ENCODE data around the gene MRPS10. TPM values are rescaled to one million over a fixed set of nuclear protein-coding genes. Genes with fewer than 3 reads are reported as not detected.

Gene MRPS10
- total and polyA plus RNA-seq, 2 donors = 27.6 to 28.2 TPM

Other genes starting within 250 kb of the MRPS10 start
- 21.9 TPM for gene TAF8, start 167.3 kb downstream of the MRPS10 start, total RNA-seq
- gene TAF8, start 167.3 kb downstream of the MRPS10 start, polyA plus RNA-seq = 13.0 TPM
- 0.71 TPM for gene C6orf132, start 75.2 kb downstream of the MRPS10 start, total RNA-seq
- gene C6orf132, start 75.2 kb downstream of the MRPS10 start, polyA plus RNA-seq = 4.8 TPM
- gene GUCA1A, start 44.5 kb downstream of the MRPS10 start, total RNA-seq = 0.19 TPM
- gene GUCA1A, start 44.5 kb downstream of the MRPS10 start, polyA plus RNA-seq = 0.52 TPM
- 0.28 TPM for gene GUCA1B, start 22.9 kb downstream of the MRPS10 start, total RNA-seq
- gene GUCA1B, start 22.9 kb downstream of the MRPS10 start, polyA plus RNA-seq = 1.9 TPM
- gene TRERF1, start 234.1 kb upstream of the MRPS10 start, total RNA-seq = 5.4 TPM
- gene TRERF1, start 234.1 kb upstream of the MRPS10 start, polyA plus RNA-seq = 8.9 TPM

All from thymus (tissue), 2 donors.